Activated CD4-positive, alpha-beta T cell treated with anti-CD3 and anti-CD28 coated beads for 24 hours (primary cell): ENCODE results near the gene ADGRG6.
"Not testable (repeated sequence)": the region's sequence is repeated elsewhere in the genome, so short reads cannot be mapped to it uniquely, and the experiment has no call there.

Source experiments
- DNase-seq, 2 donors: peaks; one replicate each; pipeline ENCODE4 v3.0.0-alpha.2; 2020; ENCODE audit warnings: low read depth in 2 of 2

Gene ADGRG6

GRCh38 chr6:142346166-142346565 lies 44.4 kb downstream of the ADGRG6 start:
- DNase-seq, result not testable (repeated sequence)

GRCh38 chr6:142349215-142349823 lies 47.5 kb downstream of the ADGRG6 start:
- no peak for DNase-seq

- DNase-seq, result no peak
These were observed 48.5 kb downstream of the ADGRG6 start for GRCh38 chr6:142350309-142350708.

- DNase-seq, result no peak
These were observed 51.9 kb downstream of the ADGRG6 start for GRCh38 chr6:142353690-142354089.

- no peak for DNase-seq
These were observed 52.8 kb downstream of the ADGRG6 start for GRCh38 chr6:142354650-142355049.

GRCh38 chr6:142355520-142356174 lies 53.8 kb downstream of the ADGRG6 start:
- DNase-seq, result no peak

- no peak for DNase-seq
These were observed 54.5 kb downstream of the ADGRG6 start for GRCh38 chr6:142356201-142356883.

- DNase-seq, result no peak
These were observed 55.0 kb downstream of the ADGRG6 start for GRCh38 chr6:142356884-142357225.

- no peak for DNase-seq
These were observed 56.1 kb downstream of the ADGRG6 start for GRCh38 chr6:142357879-142358278.

- DNase-seq, result no peak
These were observed 57.6 kb downstream of the ADGRG6 start for GRCh38 chr6:142359271-142359960.

GRCh38 chr6:142361345-142361744 lies 59.5 kb downstream of the ADGRG6 start:
- DNase-seq, result no peak

GRCh38 chr6:142361779-142362750 lies 60.3 kb downstream of the ADGRG6 start:
- DNase-seq, result no peak

GRCh38 chr6:142367061-142367460 lies 65.3 kb downstream of the ADGRG6 start:
- no peak for DNase-seq

- DNase-seq, result no peak
These were observed 65.8 kb downstream of the ADGRG6 start for GRCh38 chr6:142367501-142368018.

GRCh38 chr6:142369266-142369665 lies 67.5 kb downstream of the ADGRG6 start:
- no peak for DNase-seq

GRCh38 chr6:142372348-142372747 lies 70.5 kb downstream of the ADGRG6 start:
- DNase-seq, result no peak

- no peak for DNase-seq
These were observed 71.7 kb downstream of the ADGRG6 start for GRCh38 chr6:142373268-142374090.

- DNase-seq, result no peak
These were observed 72.4 kb downstream of the ADGRG6 start for GRCh38 chr6:142374091-142374770.

GRCh38 chr6:142374965-142375733 lies 73.3 kb downstream of the ADGRG6 start:
- no peak for DNase-seq
